AG04450 (cell line): ENCODE results near the gene ARL15. TPM values are rescaled to one million over a fixed set of nuclear protein-coding genes. Genes with fewer than 3 reads are reported as not detected.
A peak's percentile ranks its signal among the peaks of the same experiment; 100 is the strongest.

Experiments used
- CTCF ChIA-PET: fragments of 300-600, 350-600 bp; formaldehyde crosslinking; extraction: SDS; loops from one replicate; lab custom pipeline; 2022; ENCODE audit warnings: antibody characterized with exemption, inconsistent platforms; lab: Charles Lee
- POLR2A ChIA-PET: fragments of 350-600 bp; formaldehyde crosslinking; extraction: SDS; loops from one replicate; lab custom pipeline; 2021; ENCODE audit warnings: antibody characterized with exemption, inconsistent platforms; lab: Yijun Ruan, JAX
- DNase-seq: peaks from one replicate; pipeline ENCODE4 v3.0.0-alpha.2; 2011; ENCODE audit warnings: low read depth, low spot score
- H3K27ac ChIP-seq: one replicate; pipeline ENCODE4 v1.5.1; 2012; ENCODE audit warnings: low read depth, low read length, control low read depth
- H3K27me3 ChIP-seq: one replicate; pipeline ENCODE4 v1.6.0; 2012; ENCODE audit warnings: low read length; ENCODE audit not compliant: control insufficient read depth, insufficient read depth
- H3K4me3 ChIP-seq: 2 replicates; pipeline ENCODE4 v1.5.1; 2011; ENCODE audit warnings: mild to moderate bottlenecking, low read depth, low read length, control low read depth
- H3K9me3 ChIP-seq: 2 replicates; pipeline ENCODE4 v1.5.1; 2012; ENCODE audit warnings: low read length; ENCODE audit not compliant: control insufficient read depth, insufficient read depth
- polyA plus RNA-seq: library from polyadenylated mRNA; depleted of rRNA; stranded (reverse); fragments of >200 nt; gene quantifications from 2 replicates; pipeline ENCODE4 v1.2.3, GENCODE V29; 2011
- TF ChIP-seq, protein P1 (sequence below): IDR thresholded peaks from 2 replicates; pipeline ENCODE4 v1.5.1; 2011; ENCODE audit warnings: low read depth, low read length, control low read depth, inconsistent platforms

The ARL15 gene
- polyA plus RNA-seq, 1 experiment: 16.0 TPM

DNA sequence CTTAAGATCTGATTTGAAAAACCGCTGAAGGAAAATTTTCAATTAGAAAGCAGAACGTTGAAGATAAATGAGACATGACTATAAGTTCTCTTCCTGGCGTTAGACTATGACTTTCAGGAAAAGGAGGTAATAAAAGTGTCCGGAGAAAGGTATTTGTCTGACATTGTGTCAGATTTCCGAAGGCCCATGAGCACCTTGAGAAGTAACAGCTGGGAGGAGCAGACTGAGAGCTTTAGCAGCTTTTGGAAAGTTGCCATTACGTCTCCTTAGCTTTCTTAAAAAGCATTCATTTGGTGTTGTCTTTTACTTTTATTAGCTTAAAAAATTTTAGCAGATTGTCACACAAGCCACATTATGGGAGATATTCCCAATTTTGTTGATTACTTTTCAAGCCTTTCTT lies 386.4 kb downstream of the ARL15 start:
- Histone ChIP-seq H3K27me3 (no peaks in the 10 kb centered on the region), H3K4me3 (no peak overlapping the region), H3K27ac (no peak overlapping the region), H3K9me3 (no peaks in the 10 kb centered on the region; the same call in 1 of the 2 replicates)
- no peak for DNase-seq
- ChIA-PET POLR2A (no interaction called here), CTCF (no interaction called here)
- TF ChIP-seq, protein P1, sequence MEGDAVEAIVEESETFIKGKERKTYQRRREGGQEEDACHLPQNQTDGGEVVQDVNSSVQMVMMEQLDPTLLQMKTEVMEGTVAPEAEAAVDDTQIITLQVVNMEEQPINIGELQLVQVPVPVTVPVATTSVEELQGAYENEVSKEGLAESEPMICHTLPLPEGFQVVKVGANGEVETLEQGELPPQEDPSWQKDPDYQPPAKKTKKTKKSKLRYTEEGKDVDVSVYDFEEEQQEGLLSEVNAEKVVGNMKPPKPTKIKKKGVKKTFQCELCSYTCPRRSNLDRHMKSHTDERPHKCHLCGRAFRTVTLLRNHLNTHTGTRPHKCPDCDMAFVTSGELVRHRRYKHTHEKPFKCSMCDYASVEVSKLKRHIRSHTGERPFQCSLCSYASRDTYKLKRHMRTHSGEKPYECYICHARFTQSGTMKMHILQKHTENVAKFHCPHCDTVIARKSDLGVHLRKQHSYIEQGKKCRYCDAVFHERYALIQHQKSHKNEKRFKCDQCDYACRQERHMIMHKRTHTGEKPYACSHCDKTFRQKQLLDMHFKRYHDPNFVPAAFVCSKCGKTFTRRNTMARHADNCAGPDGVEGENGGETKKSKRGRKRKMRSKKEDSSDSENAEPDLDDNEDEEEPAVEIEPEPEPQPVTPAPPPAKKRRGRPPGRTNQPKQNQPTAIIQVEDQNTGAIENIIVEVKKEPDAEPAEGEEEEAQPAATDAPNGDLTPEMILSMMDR: no peak

DNA sequence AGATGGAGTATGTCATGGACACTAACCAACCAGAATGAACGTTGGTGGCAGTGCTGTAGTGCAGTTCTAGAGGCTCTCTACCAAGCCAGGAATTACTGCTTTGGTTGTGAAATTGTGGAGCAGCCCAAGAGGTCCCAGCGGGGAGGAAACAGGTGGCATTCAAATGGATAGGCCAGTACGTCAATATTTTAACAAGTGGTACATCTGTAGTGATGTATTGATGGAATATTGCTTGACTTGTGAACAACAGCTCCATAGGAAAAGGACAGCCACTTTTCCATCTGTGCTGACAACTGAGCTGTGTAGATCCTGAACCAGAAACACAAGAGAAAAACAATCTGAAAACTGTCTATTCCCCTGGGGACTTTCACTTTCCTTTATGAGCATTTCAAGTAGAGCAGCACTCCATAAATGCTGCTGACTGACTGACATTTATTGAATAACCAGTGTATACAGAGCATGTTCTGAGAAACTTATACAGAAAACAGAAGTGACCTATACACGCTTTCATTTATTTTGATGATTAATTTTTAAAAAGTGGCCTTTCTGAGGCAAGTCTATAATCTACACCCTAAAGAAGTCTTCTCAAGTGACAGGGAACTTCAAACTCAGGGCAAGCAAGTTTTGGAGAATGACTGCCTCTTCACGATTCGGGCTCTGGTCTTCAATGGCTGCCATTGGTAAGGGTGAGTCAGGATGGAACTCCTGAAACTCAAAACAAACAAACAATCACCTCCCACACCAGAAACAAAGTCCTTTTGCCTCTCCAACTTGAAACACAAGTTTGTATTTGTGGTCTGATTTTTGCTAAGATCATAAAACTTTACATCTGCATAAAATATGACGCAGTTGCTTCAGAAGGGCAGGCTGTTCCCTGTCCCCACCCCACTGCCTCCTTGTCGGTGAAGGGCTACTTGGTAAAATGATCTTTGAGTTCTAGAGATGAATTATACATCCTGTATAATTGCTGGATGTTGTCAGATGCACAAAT lies 387.6 kb downstream of the ARL15 start:
- TF ChIP-seq, protein P1: no peak
- no peaks in the 10 kb centered on the region; the same call in 1 of the 2 replicates for H3K9me3 ChIP-seq
- POLR2A ChIA-PET: no interaction called here
- no peak overlapping the region for H3K4me3 ChIP-seq
- no peak for DNase-seq
- CTCF ChIA-PET: no interaction called here
- H3K27me3 ChIP-seq: no peaks in the 10 kb centered on the region
- H3K27ac ChIP-seq: no peak overlapping the region

DNA sequence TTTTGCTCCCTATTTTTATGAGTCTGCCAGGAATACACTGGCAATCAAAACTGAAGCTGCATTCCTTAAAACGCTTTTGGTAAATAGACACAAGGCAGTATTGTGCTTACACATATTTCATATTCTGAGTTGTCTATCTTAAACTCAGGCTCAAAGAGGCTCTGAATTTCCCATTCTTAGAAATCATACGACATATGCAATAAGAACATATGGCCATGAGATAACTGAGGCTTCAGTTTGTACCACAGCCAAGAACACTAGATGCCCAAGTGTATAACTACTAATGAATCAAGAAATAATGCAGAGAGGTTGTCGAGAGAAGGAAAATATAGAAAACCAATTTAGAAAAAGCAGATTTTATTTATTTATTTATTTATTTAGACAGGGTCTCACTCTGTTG lies 392.5 kb downstream of the ARL15 start:
- no peaks in the 10 kb centered on the region for H3K9me3 ChIP-seq
- CTCF ChIA-PET: interaction anchor here (0.6 to 1.9 kb wide), 8 partner anchors 13 to 747 kb away, joined by 3 to 12 read pairs (median 3); no protein-coding TSS in a partner anchor
- POLR2A ChIA-PET: no interaction called here
- H3K27ac ChIP-seq: no peak overlapping the region
- no peak for DNase-seq
- H3K4me3 ChIP-seq: no peak overlapping the region
- TF ChIP-seq, protein P1: no peak
- no peaks in the 10 kb centered on the region for H3K27me3 ChIP-seq

DNA sequence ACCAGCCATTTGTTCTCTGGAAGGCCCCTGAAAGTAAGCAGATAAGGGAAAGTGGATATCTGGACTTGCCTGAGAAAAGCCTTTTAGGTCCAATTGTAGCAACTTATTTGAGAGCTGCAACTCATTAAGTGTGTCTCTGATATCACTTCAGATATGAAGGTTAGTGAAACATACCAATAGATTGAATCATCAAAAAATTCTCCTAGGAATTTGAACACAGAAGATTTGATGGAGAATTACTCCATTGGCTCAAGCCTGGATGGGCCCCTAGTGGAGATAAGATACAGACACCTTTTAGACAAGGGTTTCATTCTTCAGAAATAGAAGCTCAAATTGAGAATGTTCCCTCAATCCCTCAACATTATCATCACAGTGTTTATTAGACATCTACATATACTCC lies 393.3 kb downstream of the ARL15 start:
- TF ChIP-seq, protein P1: peak; percentile 54
- no peak overlapping the region for H3K27ac ChIP-seq
- CTCF ChIA-PET: interaction anchor here (0.6 to 1.9 kb wide), 7 partner anchors 12 to 747 kb away, joined by 3 to 12 read pairs (median 3); no protein-coding TSS in a partner anchor
- POLR2A ChIA-PET: interaction anchor here (0.5 kb wide), 1 partner anchor 95 kb away, joined by 6 read pairs; no protein-coding TSS in a partner anchor
- H3K27me3 ChIP-seq: no peaks in the 10 kb centered on the region
- no peak for DNase-seq
- H3K4me3 ChIP-seq: no peak overlapping the region
- H3K9me3 ChIP-seq: no peaks in the 10 kb centered on the region

DNA sequence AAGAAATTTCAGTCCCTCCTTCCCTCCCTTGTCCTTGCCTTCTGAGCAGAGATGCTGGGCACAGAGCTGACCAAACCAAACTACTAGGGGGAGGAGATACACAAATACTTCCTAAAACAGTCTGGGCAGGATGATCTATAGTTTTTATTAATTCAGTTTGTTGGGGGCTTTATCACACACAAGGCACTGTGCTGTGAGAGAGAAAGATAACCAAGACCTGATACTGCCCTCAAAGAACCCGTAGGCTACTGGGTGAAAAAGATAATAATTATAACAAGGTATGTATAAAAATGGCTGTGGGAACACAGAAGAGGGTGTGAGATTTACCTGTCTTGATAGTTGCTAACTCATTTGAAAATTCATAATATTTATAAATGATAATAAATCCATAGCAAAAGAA lies 395.3 kb downstream of the ARL15 start:
- POLR2A ChIA-PET: no interaction called here
- CTCF ChIA-PET: no interaction called here
- TF ChIP-seq, protein P1: no peak
- no peak for DNase-seq
- H3K4me3 ChIP-seq: no peak overlapping the region
- H3K27ac ChIP-seq: no peak overlapping the region
- H3K27me3 ChIP-seq: no peaks in the 10 kb centered on the region
- no peaks in the 10 kb centered on the region for H3K9me3 ChIP-seq
